Ovary (tissue), 9 donors: ENCODE measurements around the gene KLK8. TPM values are rescaled to one million over a fixed set of nuclear protein-coding genes. Genes with fewer than 3 reads are reported as not detected.
"Not testable (repeated sequence)": the region's sequence is repeated elsewhere in the genome, so short reads cannot be mapped to it uniquely, and the experiment has no call there.

Experiments
- DNase-seq, 5 donors: peaks; one replicate each; pipeline ENCODE4 v3.0.0-alpha.2; 2019 to 2020
- H3K27ac ChIP-seq, 2 donors: fragments of 200-600 bp; one replicate each; pipeline versions ENCODE4 v1.5.1 to v1.8.0; 2019 to 2022
- H3K27me3 ChIP-seq: fragments of 200-600 bp; one replicate; pipeline ENCODE4 v1.8.0; 2022
- H3K36me3 ChIP-seq: fragments of 200-600 bp; sonication (generic); one replicate; pipeline ENCODE4 v1.5.1; 2019
- H3K4me1 ChIP-seq: one replicate; pipeline ENCODE4 v1.8.1; 2013; ENCODE audit warnings: mild to moderate bottlenecking, moderate library complexity; ENCODE audit not compliant: insufficient read depth
- H3K4me3 ChIP-seq: fragments of 200-600 bp; sonication (generic); one replicate; pipeline ENCODE4 v1.5.1; 2017
- H3K9me3 ChIP-seq, 2 donors: fragments of 200-600 bp in 1 of 2; sonication (generic) in 1 of 2; one replicate each; pipeline versions ENCODE4 v1.5.1 to v1.8.1; 2013 to 2019; ENCODE audit warnings: mild to moderate bottlenecking in 1 of 2, moderate library complexity in 1 of 2
- EP300 ChIP-seq: sonication (generic); formaldehyde crosslinking; IDR thresholded peaks from one replicate; pipeline ENCODE4 v1.6.1; 2017; ENCODE audit warnings: antibody characterized with exemption
- POLR2A ChIP-seq: fragments of 450-650 bp; IDR thresholded peaks from one replicate; pipeline ENCODE4 v1.6.1; 2017; ENCODE audit warnings: antibody characterized with exemption, mild to moderate bottlenecking, moderate library complexity
- WGBS, 3 donors: extraction: QIAGEN DNeasy Blood & Tissue Kit in 1 of 3; methylation state at CpG; one replicate each; pipeline versions ENCODE4 v1.1.5 to v1.1.7; 2013 to 2017; 5-methylcytosine and 5-hydroxymethylcytosine counted together
- intact Hi-C, 4 donors: fragments of 100-400 bp; cut with DNase I; formaldehyde crosslinking; loops; one replicate each; pipeline versions ENCODE4 v1.11.0 to v1.15.1; 2022 to 2023
- polyA plus RNA-seq, 2 donors: library from polyadenylated mRNA; stranded (reverse); fragments of 200-250 nt in 1 of 2; fragments of 350-450 nt in 1 of 2; fragmentation: Illumina TruSeq in 1 of 2; extraction: RNeasy Lipid Tissue Mini Kit (QIAGEN cat#74804) in 1 of 2; gene quantifications; one replicate each; pipeline ENCODE4 v1.2.3, GENCODE V29; 2013 to 2014
- total RNA-seq, 7 donors: library from RNA; depleted of rRNA in 2 of 7; stranded (reverse); fragments of >200 nt in 2 of 7; fragmentation: NEBNext Ultra II Directional in 3 of 7; extraction: Animal tissue kit (Norgen Biotek cat#: 25700) in 3 of 7; gene quantifications; one replicate each; pipeline versions ENCODE4 v1.1.0 to v1.2.4, GENCODE V29; 2016 to 2023
- TF ChIP-seq, protein P1 (sequence below), 3 donors: fragments of 450-650 bp in 2 of 3; fragments of 200-600 bp in 1 of 3; IDR thresholded peaks; one replicate each; pipeline versions ENCODE4 v1.5.1 to v1.8.0; 2016 to 2022; ENCODE audit warnings: antibody characterized with exemption in 3 of 3, mild to moderate bottlenecking in 1 of 3
- donor health status: DM: no; HTN: no; CAD: no; lungs with moderate emphysema.
- donor health status: DM: no; HTN: no; CAD: no.
- donor health status: Bipolar disorder and iron deficiency.
- donor health status: DM: yes; HTN: yes; CAD: no.
- donor health status: DM: no; HTN: no; CAD: no.
- donor health status: DM: yes; HTN: yes; CAD: no.

Gene KLK8
- total and polyA plus RNA-seq, 9 donors = 0.24 to 19.0 (median 1.3) TPM; not detected in 3

DNA sequence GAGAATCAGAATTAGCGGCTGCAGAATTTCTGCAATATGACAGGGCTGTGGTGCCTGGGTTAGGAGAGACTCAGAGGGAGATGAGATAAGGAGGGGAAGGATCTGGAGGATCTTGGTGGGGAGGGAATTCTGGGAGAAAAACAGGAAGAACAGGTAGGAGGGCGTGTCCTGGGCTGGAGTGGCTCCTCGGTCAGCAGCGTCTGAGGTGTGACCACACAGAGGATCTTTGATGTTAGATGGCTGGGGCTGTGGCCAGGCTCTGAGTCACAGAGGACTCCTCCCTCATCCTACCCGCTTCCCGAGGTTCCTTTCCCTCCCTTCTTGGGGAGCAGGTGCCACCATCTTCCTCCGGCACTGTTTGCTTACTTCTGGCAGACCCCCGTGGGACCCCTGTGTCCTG lies 25.6 kb downstream of the KLK8 start:
- intact Hi-C loops = no loop called here
- 11 to 15% (median 13%) methylated on average over 8 of the region's 8 CpGs for WGBS, 3 donors
- Histone ChIP-seq H3K9me3 (no peaks in the 10 kb centered on the region), H3K27me3 (no peaks in the 10 kb centered on the region), H3K4me1 (no peaks in the 10 kb centered on the region), H3K27ac (no peak overlapping the region), H3K4me3 (no peak overlapping the region), H3K36me3 (no peaks in the 10 kb centered on the region)
- DNase-seq = no peak
- TF ChIP-seq EP300 (no peak), POLR2A (no peak)
- TF ChIP-seq, protein P1, sequence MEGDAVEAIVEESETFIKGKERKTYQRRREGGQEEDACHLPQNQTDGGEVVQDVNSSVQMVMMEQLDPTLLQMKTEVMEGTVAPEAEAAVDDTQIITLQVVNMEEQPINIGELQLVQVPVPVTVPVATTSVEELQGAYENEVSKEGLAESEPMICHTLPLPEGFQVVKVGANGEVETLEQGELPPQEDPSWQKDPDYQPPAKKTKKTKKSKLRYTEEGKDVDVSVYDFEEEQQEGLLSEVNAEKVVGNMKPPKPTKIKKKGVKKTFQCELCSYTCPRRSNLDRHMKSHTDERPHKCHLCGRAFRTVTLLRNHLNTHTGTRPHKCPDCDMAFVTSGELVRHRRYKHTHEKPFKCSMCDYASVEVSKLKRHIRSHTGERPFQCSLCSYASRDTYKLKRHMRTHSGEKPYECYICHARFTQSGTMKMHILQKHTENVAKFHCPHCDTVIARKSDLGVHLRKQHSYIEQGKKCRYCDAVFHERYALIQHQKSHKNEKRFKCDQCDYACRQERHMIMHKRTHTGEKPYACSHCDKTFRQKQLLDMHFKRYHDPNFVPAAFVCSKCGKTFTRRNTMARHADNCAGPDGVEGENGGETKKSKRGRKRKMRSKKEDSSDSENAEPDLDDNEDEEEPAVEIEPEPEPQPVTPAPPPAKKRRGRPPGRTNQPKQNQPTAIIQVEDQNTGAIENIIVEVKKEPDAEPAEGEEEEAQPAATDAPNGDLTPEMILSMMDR (IDR thresholded peaks at IDR 0.05) = no peak

DNA sequence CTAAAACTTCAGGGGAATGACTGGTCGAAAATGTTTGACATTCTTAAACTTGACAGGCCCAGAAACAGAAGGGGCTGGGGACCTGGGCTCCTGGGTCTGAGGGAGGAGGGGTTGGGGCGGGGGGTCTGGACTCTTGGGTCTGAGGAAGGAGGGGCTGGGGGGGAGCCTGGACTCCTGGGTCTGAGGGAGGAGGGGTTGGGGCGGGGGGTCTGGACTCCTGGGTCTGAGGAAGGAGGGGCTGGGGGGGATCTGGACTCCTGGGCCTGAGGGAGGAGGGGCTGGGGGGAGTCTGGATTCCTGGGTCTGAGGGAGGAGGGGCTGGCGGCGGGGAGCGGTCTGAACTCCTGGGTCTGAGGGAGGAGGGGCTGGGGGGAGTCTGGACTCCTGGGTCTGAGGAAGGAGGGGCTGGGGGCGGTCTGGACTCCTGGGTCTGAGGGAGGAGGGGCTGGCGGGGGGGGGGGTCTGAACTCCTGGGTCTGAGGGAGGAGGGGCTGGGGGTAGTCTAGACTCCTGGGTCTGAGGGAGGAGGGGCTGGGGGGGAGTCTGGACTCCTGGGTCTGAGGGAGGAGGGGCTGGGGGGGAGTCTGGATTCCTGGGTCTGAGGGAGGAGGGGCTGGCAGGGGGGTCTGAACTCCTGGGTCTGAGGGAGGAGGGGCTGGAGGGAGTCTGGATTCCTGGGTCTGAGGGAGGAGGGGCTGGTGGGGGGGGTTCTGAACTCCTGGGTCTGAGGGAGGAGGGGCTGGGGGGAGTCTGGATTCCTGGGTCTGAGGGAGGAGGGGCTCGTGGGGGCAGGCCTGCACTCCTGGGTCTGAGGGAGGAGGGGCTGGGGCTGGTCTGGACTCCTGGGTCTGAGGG lies 26.5 kb downstream of the KLK8 start:
- DNase-seq = no peak
- Histone ChIP-seq H3K4me3 (no peak overlapping the region), H3K27ac (no peak overlapping the region), H3K36me3 (no peaks in the 10 kb centered on the region), H3K9me3 (no peaks in the 10 kb centered on the region), H3K27me3 (no peaks in the 10 kb centered on the region), H3K4me1 (no peaks in the 10 kb centered on the region)
- 16 to 32% (median 25%) methylated on average over 2 to 8 of the region's 9 CpGs for WGBS, 3 donors
- TF ChIP-seq, protein P1 (IDR thresholded peaks at IDR 0.05) = no peak
- TF ChIP-seq POLR2A (no peak), EP300 (no peak)
- intact Hi-C loops = no loop called here

- intact Hi-C loops = no loop called here
- no peaks in the 10 kb centered on the region for H3K36me3 ChIP-seq
- TF ChIP-seq, protein P1 (IDR thresholded peaks at IDR 0.05) = no peak
- H3K9me3 ChIP-seq = no peaks in the 10 kb centered on the region
- H3K27ac ChIP-seq = no peak overlapping the region
- no peaks in the 10 kb centered on the region for H3K4me1 ChIP-seq
- H3K27me3 ChIP-seq = no peaks in the 10 kb centered on the region
- DNase-seq = no peak
- no peak overlapping the region for H3K4me3 ChIP-seq
- WGBS, 3 donors = 69 to 75% (median 72%) methylated on average over 9 of the region's 9 CpGs
These were observed 28.5 kb downstream of the KLK8 start for GRCh38 chr19:50972795-50973376.

GRCh38 chr19:50969810-50970209 lies 31.6 kb downstream of the KLK8 start:
- H3K27ac ChIP-seq, DNase-seq, intact Hi-C loops, H3K36me3 ChIP-seq, H3K4me1 ChIP-seq, H3K9me3 ChIP-seq, H3K4me3 ChIP-seq, H3K27me3 ChIP-seq: not testable (repeated sequence)
- WGBS, 3 donors = 76 to 83% (median 79%) methylated on average over 3 of the region's 3 CpGs

DNA sequence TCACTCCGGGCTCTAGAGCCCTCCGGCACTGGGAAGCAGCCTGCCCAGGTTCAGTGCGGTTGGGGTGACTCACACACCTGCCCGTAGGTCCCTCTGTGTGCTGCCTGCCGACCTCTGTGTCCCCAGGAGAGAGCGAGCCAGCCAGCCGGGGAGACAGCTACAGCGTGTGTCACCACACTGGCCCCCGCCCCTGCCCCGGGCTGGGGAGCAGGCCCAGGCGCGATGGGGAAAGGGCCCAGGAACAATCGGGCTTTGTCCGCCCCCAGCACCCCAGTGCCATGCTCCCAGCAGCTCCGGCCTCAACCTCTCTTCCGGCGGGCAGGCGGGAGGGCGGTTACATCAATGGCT lies 32.0 kb downstream of the KLK8 start, which contains the start of gene KLK6:
Gene KLK6 (minus strand): TSS at position 179 of the 348 bp plus-strand sequence. CDS start 1,487 bp downstream, outside the sequence.
- no peak within 1 kb of the TSS for H3K4me3 ChIP-seq
- H3K9me3 ChIP-seq = no peaks in the 10 kb centered on the region
- intact Hi-C loops = no loop called here
- TF ChIP-seq, protein P1 (IDR thresholded peaks at IDR 0.05) = no peak
- no peak for TF ChIP-seq EP300
- no peak for TF ChIP-seq POLR2A
- no peaks in the 10 kb centered on the region for H3K4me1 ChIP-seq
- no peaks in the 10 kb centered on the region for H3K36me3 ChIP-seq
- no peaks in the 10 kb centered on the region for H3K27me3 ChIP-seq
- DNase-seq = no peak
- 74% methylated on average over 19 of the region's 19 CpGs for WGBS, 3 donors
- H3K27ac ChIP-seq = no peak within 1 kb of the TSS
